ENCODE measurements around the gene FREM3.
A peak's percentile ranks its signal among the peaks of the same experiment; 100 is the strongest.

FREM3 gene

DNA sequence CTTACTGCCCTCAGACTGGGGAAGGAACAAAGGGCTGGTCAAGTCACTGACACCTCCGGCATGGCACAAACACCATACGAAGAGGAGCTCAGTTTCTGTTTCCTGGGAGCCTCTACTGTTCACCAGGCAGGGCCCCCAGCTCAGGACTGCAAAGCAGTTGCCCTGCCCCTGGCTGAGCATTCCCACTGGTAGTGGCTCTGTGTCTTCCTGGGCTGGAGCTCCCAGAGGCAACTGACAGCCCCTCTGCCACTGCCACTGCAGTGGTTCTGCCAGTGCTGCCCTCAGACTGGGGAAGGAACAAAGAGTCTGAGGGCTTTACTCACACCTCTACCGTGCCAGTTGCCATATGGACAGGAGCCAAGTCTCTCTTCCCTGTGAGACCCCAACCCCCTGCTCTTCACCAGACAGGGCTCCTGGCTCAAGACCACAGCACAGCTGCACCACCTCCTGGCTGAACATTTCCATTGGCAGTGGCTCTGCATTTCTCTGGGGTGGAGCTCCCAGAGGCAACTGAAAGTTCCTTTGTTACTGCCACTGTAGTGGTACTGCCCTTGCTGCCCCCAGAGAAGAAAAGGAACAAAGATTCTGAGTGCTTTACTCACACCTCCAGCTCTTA is 119.0 kb downstream of the FREM3 start:
- TF ChIP-seq CTCF (IDR thresholded peaks at IDR 0.05; ENCODE audit: extremely low read depth, missing control alignments): no peak
- DNase-seq (ENCODE audit: low spot score): no peak

DNA sequence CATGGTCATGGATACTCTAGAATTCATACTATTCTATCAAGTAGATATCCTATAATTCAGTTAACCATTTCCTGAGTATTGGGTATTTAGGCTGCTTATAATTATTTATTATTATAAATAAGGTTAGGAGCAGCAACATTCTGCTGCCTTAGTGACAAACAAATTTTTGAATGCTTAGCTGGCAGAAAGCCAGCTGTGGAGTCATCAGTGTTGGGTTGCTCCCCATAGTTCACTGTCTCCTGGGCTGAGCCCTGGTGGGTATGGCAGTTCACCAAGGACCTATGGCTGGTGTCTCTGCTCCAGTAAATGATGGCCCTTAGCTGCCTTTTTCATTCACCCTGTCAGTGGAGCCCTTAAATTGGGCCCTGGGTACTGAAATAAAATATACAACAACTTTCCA is 125.1 kb downstream of the FREM3 start:
- no peak for DNase-seq (ENCODE audit: low spot score)
- no peak for TF ChIP-seq CTCF (IDR thresholded peaks at IDR 0.05; ENCODE audit: extremely low read depth, missing control alignments)

- TF ChIP-seq CTCF (IDR thresholded peaks at IDR 0.05; ENCODE audit: extremely low read depth, missing control alignments): no peak
- no peak for DNase-seq (ENCODE audit: low spot score)
Measured at GRCh38 chr4:143564472-143564871, 136.0 kb downstream of the FREM3 start.

- DNase-seq (ENCODE audit: low spot score): no peak
- no peak for TF ChIP-seq CTCF (IDR thresholded peaks at IDR 0.05; ENCODE audit: extremely low read depth, missing control alignments)
Measured at GRCh38 chr4:143559757-143560147, 140.7 kb downstream of the FREM3 start.

DNA sequence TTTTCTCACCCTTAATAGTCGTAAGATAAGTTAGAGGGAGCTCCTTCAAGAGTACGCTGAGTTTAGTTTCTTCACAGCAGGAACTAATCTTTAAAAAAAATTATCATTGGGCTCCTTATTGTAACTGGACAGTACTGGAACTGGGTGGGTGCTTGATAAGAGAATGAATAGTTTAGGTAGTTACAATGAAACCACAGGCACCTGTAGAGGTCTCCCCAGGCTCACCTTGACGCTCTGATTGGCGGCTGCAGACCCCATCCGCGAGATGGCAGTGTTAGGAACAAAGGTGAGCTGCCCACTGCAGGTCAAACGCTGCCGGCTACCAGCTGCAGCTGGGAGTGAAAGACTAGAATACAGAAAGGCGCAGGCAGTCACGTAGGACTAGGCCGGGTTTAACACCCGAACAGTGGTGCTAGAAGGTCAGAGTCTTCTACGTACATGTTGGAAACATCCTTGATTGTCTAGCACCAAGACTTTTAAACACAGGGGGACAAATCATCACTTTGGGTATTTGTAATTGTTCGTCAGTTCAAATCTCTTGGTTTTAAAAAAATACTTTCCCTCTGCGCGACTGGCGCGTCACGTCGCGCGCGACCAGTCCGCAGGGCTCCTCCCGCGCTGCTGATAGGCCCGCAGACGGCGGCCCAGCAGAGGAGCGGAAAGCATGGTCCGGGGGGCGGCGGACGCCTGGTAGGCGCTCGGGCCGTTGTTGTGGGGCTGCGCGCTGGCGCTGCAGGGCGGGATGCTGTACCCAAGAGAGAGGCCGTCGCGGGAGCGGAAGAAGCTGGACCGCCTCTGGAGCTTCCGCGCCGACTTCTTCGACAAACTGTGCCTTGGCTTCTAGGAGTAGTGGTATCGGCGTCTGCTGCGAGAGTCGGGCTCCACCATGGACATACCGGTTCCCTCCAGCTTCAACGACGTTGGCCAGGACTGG is 141.4 kb downstream of the FREM3 start:
- TF ChIP-seq CTCF (IDR thresholded peaks at IDR 0.05; ENCODE audit: extremely low read depth, missing control alignments): peak; percentile 83
- peak; percentile 83 for DNase-seq (ENCODE audit: low spot score)

DNA sequence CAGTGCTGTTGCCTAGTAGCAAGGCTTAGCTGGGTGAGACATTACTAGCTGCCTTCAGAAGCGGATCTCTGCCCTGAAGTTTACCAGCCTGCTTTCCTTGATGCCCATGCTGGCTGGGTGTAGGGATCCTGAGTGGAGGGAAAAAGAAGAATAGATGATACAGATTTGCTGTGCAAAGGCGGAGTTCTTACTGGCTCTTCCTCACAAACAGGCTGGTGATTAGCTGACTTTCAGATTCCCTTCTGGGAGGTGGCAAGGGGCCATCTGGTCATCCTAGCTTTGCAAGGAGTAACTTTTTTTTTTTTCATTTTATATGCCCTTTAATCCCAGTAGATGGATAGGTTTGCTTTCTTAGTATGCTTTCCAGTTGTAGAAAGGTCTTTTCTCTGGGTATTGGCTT is 142.2 kb downstream of the FREM3 start:
- no peak for DNase-seq (ENCODE audit: low spot score)
- no peak for TF ChIP-seq CTCF (IDR thresholded peaks at IDR 0.05; ENCODE audit: extremely low read depth, missing control alignments)

GRCh38 chr4:143555676-143556075 is 144.8 kb downstream of the FREM3 start:
- no peak for DNase-seq (ENCODE audit: low spot score)
- TF ChIP-seq CTCF (IDR thresholded peaks at IDR 0.05; ENCODE audit: extremely low read depth, missing control alignments): no peak

All from GM20000 (cell line).